IPS-15b (cell line): ENCODE measurements around the gene FOXD3.

ENCODE experiments used
- H3K27me3 ChIP-seq: one replicate; pipeline ENCODE4 v1.6.1; 2013; ENCODE audit warnings: low read length; ENCODE audit not compliant: control insufficient read depth, insufficient read depth
- H3K36me3 ChIP-seq: one replicate; pipeline ENCODE4 v1.6.1; 2013; ENCODE audit warnings: low read length; ENCODE audit not compliant: control insufficient read depth, insufficient read depth
- H3K4me1 ChIP-seq: one replicate; pipeline ENCODE4 v1.6.1; 2013; ENCODE audit warnings: mild to moderate bottlenecking, low read length; ENCODE audit not compliant: control insufficient read depth, insufficient read depth
- H3K4me3 ChIP-seq: one replicate; pipeline ENCODE4 v1.5.1; 2013; ENCODE audit warnings: low read depth, low read length
- H3K9ac ChIP-seq: one replicate; pipeline ENCODE4 v1.6.1; 2013; ENCODE audit warnings: low read depth, mild to moderate bottlenecking, low read length
- H3K9me3 ChIP-seq: one replicate; pipeline ENCODE4 v1.6.1; 2013; ENCODE audit warnings: mild to moderate bottlenecking, low read length; ENCODE audit not compliant: control insufficient read depth, insufficient read depth

Gene FOXD3

DNA sequence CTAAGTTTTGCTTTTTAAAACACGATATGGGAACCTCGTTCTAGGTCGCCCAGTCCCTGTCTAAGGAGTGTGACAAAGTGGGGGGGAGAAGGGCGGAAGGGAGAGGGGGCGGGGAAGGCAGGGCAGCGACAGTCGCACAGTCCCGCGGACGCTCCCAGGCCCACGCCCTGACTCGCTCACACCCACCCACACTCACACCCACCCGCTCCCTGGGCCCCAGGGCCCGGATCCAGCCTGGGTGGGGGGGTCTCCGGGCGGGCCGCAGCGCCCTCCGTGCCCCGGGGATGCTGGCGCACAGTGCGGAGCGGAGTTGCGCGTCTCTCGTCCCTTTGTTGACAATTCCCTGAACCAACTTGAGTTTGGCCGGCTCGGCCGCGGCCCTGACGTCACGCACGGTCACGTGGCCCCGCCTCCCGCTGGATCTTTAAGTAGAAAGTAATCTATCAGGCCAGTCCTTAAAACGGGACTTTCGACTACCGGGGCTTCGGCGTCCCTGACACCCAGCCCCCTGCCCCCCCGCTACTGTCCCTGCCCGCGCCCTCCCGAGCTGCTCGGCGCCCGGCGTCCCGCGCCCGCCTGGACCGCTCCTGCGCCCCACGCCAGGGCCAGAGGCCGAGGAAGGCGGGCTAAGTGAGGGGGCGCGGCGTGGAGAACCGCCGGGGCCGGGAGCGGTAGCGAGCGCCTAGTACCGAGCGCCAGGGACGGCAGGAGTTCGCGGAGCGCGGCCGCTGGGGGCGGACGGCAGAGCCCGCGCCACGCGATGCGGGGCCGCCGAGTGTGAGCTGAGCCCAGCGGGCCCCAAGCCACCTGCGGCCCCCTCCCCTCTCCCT, at the start of gene FOXD3:
TSS of gene FOXD3 (plus strand) at position 454 of the 830 bp plus-strand sequence. CDS start 492 bp downstream, outside the sequence.
- Histone ChIP-seq H3K9ac (no peak within 1 kb of the TSS), H3K4me3 (peak within 1 kb of the TSS; percentile 76), H3K27me3 (peaks cover 68% of the 10 kb centered on the region), H3K4me1 (peaks cover 17% of the 10 kb centered on the region), H3K36me3 (no peaks in the 10 kb centered on the region), H3K9me3 (no peaks in the 10 kb centered on the region)

DNA sequence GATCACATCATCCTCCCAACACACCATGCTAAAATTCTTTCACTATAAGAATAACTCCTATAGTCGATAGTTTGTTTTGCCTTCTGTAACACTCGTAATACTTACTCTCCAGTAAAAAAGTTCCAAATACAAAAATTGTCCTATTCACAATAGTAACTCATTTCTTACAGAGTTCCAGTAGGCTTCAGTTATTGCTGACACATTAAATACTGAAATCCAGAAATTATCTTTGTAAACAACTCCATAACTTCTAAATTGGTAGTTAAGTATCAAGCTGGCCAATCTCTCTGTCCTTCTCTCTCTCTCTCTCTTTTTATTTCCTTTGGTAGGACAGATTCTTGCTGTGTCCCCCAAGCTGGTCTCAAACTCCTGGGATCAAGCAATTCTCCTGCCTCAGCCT, 49.6 kb upstream of the FOXD3 start:
- Histone ChIP-seq H3K9ac (no peak overlapping the region), H3K4me3 (no peak overlapping the region), H3K9me3 (no peaks in the 10 kb centered on the region), H3K27me3 (no peaks in the 10 kb centered on the region), H3K4me1 (no peaks in the 10 kb centered on the region), H3K36me3 (no peaks in the 10 kb centered on the region)

DNA sequence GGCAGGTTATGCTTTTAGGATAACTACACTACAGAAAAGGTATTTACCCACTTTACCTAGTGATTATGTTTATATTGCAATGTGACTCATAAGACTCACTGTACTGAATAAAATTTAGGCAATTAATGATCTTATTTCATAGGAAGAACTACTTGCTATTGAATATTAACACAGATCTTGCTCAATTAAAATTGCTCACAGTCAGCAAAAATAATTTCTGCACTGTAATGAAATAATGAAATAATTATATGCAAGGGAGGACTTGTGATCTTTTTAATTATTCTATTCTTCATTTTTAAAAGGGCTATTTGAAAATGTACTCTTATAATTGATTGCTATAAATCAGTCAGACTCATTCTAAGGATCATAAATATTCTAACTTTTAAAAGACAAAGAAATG, 48.0 kb upstream of the FOXD3 start:
- no peak overlapping the region for H3K4me3 ChIP-seq
- H3K36me3 ChIP-seq, result no peaks in the 10 kb centered on the region
- H3K9ac ChIP-seq, result no peak overlapping the region
- no peaks in the 10 kb centered on the region for H3K4me1 ChIP-seq
- no peaks in the 10 kb centered on the region for H3K9me3 ChIP-seq
- no peaks in the 10 kb centered on the region for H3K27me3 ChIP-seq

DNA sequence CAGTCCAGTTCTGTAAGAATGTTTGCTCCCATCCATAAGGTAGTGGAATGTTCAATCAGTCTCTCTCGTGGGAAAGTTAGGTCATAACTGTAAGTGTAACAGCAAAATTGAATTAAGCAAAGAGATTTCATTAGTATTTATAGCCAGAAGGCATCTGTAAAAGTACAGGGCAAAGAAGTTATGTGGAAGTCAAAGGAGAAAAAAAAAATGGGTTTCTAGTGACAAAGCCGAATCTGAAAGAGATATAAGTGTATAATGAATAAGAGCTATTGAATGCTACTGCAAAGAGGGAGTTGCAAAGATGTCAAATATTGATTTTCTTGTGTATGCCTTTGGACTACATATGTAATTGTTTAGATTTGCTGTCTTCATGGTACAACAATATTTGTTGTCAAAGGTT, 47.4 kb upstream of the FOXD3 start:
- no peaks in the 10 kb centered on the region for H3K27me3 ChIP-seq
- H3K9ac ChIP-seq, result no peak overlapping the region
- no peaks in the 10 kb centered on the region for H3K9me3 ChIP-seq
- H3K4me1 ChIP-seq, result no peaks in the 10 kb centered on the region
- no peak overlapping the region for H3K4me3 ChIP-seq
- no peaks in the 10 kb centered on the region for H3K36me3 ChIP-seq

DNA sequence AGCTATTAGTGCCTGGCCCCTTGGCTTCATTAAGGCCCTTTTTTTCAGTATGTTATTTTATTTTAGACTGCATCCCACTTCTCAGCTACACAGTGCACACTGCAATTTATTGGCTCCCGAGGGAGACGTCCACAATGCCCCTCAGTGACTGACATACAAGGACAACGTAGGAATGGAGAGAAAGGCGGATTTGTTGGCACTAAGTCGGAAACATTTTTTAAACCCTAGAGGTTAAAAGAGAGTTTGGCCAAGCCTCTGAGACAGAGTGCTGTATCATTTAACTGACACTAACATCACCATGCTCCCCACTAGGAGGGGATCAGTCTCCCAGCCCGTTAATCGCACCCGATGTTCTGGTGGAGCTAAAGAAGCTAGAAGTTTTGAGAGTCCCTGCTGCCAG, 45.7 kb upstream of the FOXD3 start:
- Histone ChIP-seq H3K4me1 (no peaks in the 10 kb centered on the region), H3K9ac (no peak overlapping the region), H3K4me3 (no peak overlapping the region), H3K36me3 (no peaks in the 10 kb centered on the region), H3K9me3 (no peaks in the 10 kb centered on the region), H3K27me3 (no peaks in the 10 kb centered on the region)

DNA sequence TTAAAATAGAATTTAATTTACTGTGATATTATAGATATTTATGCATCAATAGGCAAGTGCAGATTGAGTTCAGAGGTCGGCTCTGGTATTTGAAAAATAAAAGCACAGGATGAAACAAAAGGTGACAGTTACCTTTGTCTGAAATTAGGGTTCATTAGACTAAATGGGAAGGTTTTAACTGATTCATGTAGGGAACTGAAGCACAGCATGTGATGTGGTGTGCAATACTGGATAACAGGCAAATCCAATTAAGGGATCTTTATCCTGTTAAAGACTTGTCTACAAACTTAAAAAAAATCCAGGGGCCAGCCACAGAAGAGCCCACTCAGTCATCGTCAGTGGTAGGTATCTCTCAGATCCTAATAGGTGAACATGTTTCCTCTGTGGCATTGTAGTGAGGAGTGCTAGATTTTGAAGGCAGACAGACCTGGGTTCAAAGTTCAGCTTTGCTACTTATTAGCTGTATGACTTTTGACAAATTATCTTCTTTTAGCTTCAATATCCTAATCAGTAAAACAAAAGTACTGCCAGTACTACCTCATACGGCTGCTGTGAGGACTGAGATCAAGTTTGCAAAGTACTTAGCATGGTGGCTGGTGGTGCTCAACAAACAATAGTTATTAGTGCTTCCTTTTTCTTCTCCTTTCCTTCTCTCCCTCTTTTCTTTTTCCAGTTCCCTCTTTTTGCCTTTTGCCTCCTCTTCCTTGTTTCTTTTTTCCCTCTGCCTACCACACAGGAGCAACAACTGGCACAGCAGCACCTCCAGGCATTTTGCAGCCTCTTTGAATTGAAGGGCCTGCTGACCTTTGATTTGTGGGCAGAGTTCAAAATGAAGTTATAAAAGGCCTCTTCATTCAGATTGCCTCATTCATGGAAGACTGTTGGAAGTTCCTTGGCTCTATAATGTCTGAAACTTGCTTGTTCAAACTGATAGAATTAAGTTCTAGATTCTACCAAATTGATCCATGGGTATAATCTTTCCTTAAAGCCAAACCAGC, 44.9 kb upstream of the FOXD3 start:
- Histone ChIP-seq H3K4me3 (no peak overlapping the region), H3K9me3 (no peaks in the 10 kb centered on the region), H3K36me3 (no peaks in the 10 kb centered on the region), H3K4me1 (no peaks in the 10 kb centered on the region), H3K9ac (no peak overlapping the region), H3K27me3 (no peaks in the 10 kb centered on the region)

DNA sequence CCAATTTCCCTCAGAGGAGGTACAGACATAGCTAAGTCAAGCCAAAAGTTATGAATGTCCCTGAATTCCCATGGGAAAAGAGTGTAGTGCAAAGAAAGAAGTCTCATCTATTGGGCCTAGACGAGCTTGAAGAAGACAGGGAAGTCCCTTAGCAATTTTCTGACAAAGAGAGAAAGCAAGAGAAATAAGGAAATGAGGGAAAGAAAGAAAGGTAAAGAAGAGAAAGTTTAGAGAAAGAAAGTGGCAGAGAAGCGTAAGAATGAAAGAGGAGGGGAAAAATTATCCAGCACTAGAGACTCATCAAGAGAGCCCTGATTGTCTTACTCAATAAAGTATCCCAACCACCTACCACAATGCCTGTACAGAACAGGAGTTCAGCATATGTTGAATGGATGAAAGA, 40.6 kb upstream of the FOXD3 start:
- H3K4me3 ChIP-seq, result no peak overlapping the region
- no peaks in the 10 kb centered on the region for H3K9me3 ChIP-seq
- H3K4me1 ChIP-seq, result no peaks in the 10 kb centered on the region
- H3K27me3 ChIP-seq, result no peaks in the 10 kb centered on the region
- H3K9ac ChIP-seq, result no peak overlapping the region
- no peaks in the 10 kb centered on the region for H3K36me3 ChIP-seq

DNA sequence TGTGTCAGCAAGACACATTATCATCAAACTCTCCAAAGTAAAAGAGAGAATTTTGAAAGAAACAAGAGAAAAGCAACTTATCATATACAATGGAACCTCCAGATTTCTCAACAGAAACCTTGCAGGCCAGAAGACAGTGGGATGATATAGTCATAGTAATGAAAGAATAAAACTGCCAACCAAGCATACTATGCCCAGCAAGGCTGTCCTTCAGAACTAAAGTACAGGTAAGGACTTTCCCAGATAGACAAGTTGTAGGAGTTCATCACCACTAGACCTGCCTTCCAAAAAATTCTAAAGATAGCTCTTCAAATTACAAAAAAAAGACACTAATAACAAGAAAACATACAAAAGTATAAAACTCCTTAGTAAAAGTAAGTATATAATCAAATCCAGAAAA, 33.2 kb upstream of the FOXD3 start:
- no peaks in the 10 kb centered on the region for H3K27me3 ChIP-seq
- H3K36me3 ChIP-seq, result no peaks in the 10 kb centered on the region
- no peak overlapping the region for H3K4me3 ChIP-seq
- peaks cover 7% of the 10 kb centered on the region for H3K9me3 ChIP-seq
- peaks cover 3% of the 10 kb centered on the region for H3K4me1 ChIP-seq
- H3K9ac ChIP-seq, result no peak overlapping the region

DNA sequence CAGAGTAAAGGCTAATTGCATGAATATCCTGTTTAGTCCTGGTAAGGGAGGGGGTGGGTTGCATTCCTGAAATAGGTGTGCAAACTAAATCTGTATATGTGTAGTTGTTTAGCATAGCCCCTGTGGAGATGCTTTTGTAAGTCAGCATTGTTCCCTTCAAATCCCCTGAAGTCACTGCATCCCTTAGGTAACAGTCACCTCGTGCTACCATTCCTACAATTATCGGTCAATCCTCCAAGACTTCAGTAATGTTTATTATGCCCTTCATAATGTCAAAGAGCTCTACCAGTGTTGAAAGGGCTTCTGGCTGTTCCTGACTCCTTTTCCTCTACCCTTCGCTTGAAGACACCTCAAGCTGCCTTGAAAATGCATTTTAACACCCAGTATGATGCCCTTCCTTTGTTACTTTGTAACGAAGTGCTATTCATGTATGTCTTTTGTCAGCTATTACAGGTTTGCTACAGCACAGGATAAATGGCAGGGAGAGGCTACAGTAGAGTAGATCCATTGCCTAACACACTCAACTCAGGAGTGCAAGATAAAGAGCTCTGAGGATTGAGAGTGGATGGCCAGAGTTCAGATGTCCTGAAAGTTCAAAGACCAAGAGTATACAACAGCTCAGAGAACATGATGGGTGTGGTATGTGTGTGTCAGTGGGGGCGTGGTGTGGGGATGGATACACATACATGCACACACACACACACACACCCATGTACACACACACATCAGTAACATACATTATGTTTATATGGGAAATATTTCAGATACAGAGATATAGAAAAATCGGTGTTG, 27.4 kb upstream of the FOXD3 start:
- no peak overlapping the region for H3K4me3 ChIP-seq
- no peaks in the 10 kb centered on the region for H3K27me3 ChIP-seq
- H3K9me3 ChIP-seq, result no peaks in the 10 kb centered on the region
- H3K36me3 ChIP-seq, result no peaks in the 10 kb centered on the region
- H3K9ac ChIP-seq, result no peak overlapping the region
- H3K4me1 ChIP-seq, result peaks cover 23% of the 10 kb centered on the region

DNA sequence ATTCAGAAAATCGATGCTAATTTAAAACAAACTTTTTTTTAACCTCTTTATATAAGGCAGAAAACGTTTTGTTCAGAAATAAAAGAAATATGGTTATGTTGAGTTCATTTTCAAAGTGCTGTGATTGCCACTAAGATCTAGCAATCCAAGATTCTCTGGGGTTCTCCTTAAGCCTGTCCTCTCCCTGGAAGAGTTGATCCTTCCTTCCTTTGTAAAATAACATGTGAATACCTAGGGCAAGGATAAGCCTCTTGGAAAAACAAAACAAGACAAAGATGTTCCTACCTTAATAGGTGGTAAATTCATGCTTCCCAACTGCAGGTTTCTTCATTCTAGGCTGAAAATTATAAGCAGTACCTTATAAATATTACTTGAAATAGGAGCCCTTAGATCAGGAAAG, 18.0 kb upstream of the FOXD3 start:
- Histone ChIP-seq H3K9ac (no peak overlapping the region), H3K36me3 (no peaks in the 10 kb centered on the region), H3K27me3 (no peaks in the 10 kb centered on the region), H3K9me3 (no peaks in the 10 kb centered on the region), H3K4me3 (no peak overlapping the region), H3K4me1 (peaks cover 16% of the 10 kb centered on the region)

DNA sequence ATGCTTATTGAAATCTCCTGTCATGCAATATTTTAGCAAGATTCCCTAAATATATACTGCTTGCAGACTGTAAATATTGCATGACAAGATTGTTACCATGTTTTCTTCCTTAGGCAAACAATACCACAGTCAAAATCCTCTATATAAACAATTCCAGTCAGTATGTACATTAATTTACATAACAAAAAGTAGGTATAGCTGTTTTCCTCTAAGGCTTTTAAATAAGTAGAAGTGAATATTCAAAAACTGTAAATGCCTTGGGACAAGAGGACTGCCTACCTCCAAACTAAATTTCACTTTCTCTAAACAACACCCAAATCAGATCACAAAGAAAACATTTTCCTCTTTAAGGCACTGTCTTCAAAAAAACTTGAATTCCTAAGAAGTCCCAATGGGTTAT, 17.3 kb upstream of the FOXD3 start:
- Histone ChIP-seq H3K4me3 (no peak overlapping the region), H3K9ac (no peak overlapping the region), H3K4me1 (peaks cover 13% of the 10 kb centered on the region), H3K36me3 (no peaks in the 10 kb centered on the region), H3K9me3 (no peaks in the 10 kb centered on the region), H3K27me3 (no peaks in the 10 kb centered on the region)
